ENCODE data around the gene YTHDF2. TPM values are rescaled to one million over a fixed set of nuclear protein-coding genes. Genes with fewer than 3 reads are reported as not detected.

Gene YTHDF2
- total and polyA plus RNA-seq, 8 donors, result 17.3 to 40.6 (median 23.6) TPM

DNA sequence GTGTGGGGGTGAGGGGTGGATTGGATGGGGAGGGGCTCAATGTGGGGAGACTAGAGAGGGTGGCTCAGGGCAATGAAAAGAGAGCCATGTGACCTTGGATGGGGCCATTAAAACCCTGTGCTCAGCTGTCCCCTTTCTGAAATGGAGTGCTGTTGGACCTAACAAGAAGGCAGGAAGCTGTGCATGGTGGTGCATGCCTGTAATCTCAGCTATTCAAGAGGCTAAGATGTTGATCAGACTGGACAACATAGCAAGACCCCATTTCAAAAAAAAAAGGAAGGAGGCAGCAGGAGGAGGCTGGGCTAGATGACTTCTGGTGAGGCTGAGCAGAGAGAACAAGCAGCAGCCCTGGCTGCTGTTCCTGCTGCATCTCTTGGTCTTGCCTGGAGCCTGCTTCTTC lies 82.3 kb downstream of the YTHDF2 start:
- Histone ChIP-seq H3K4me1 (no peaks in the 10 kb centered on the region), H3K27ac (no peak overlapping the region), H3K36me3 (no peaks in the 10 kb centered on the region), H3K4me3 (no peak overlapping the region), H3K9me3 (no peaks in the 10 kb centered on the region), H3K27me3 (peaks cover 0 to 4% (median 0%) of the 10 kb centered on the region in 4 donors)
- ATAC-seq (no peak), FAIRE-seq (no peak), DNase-seq (no peak)
- TF ChIP-seq, protein P1, sequence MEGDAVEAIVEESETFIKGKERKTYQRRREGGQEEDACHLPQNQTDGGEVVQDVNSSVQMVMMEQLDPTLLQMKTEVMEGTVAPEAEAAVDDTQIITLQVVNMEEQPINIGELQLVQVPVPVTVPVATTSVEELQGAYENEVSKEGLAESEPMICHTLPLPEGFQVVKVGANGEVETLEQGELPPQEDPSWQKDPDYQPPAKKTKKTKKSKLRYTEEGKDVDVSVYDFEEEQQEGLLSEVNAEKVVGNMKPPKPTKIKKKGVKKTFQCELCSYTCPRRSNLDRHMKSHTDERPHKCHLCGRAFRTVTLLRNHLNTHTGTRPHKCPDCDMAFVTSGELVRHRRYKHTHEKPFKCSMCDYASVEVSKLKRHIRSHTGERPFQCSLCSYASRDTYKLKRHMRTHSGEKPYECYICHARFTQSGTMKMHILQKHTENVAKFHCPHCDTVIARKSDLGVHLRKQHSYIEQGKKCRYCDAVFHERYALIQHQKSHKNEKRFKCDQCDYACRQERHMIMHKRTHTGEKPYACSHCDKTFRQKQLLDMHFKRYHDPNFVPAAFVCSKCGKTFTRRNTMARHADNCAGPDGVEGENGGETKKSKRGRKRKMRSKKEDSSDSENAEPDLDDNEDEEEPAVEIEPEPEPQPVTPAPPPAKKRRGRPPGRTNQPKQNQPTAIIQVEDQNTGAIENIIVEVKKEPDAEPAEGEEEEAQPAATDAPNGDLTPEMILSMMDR (IDR thresholded peaks at IDR 0.05), result no peak
- intact Hi-C loops (cut with DNase I), result no loop called here

Other genes with a start within 250 kb of the YTHDF2 start
- 10 to 100 TPM in 4 of 6 donors, 1 to 10 TPM in 2; 5.4 to 18.5 (median 12.8) TPM for gene RCC1, start 230.9 kb upstream of the YTHDF2 start, total RNA-seq
- gene RCC1, start 230.9 kb upstream of the YTHDF2 start, polyA plus RNA-seq, result 10 to 100 TPM in 1 of 2 donors, 1 to 10 TPM in 1; 8.7 to 11.4 TPM
- 10 to 100 TPM in 3 of 6 donors, 1 to 10 TPM in 3; 5.5 to 12.2 (median 9.6) TPM for gene TRNAU1AP, start 183.9 kb upstream of the YTHDF2 start, total RNA-seq
- 10 to 100 TPM; 16.9 to 17.8 TPM for gene TRNAU1AP, start 183.9 kb upstream of the YTHDF2 start, polyA plus RNA-seq
- 1 to 10 TPM in 2 of 6 donors, under 1 TPM in 4; 0.14 to 3.0 (median 0.53) TPM for gene RAB42, start 144.7 kb upstream of the YTHDF2 start, total RNA-seq
- gene RAB42, start 144.7 kb upstream of the YTHDF2 start, polyA plus RNA-seq, result under 1 TPM; 0.16 to 0.72 TPM
- 10 to 100 TPM in 3 of 6 donors, 1 to 10 TPM in 3; 7.5 to 13.2 (median 9.7) TPM for gene TAF12, start 93.9 kb upstream of the YTHDF2 start, total RNA-seq
- gene TAF12, start 93.9 kb upstream of the YTHDF2 start, polyA plus RNA-seq, result 10 to 100 TPM; 10.7 to 12.7 TPM
- gene RNU11, start 88.3 kb upstream of the YTHDF2 start, total RNA-seq, result not detected
- gene RNU11, start 88.3 kb upstream of the YTHDF2 start, polyA plus RNA-seq, result not detected
- gene GMEB1, start 68.2 kb upstream of the YTHDF2 start, total RNA-seq, result 1 to 10 TPM; 3.6 to 7.7 (median 5.0) TPM
- gene GMEB1, start 68.2 kb upstream of the YTHDF2 start, polyA plus RNA-seq, result 1 to 10 TPM; 2.2 TPM
- under 1 TPM; 0.03 to 0.76 (median 0.21) TPM for gene OPRD1, start 75.2 kb downstream of the YTHDF2 start, total RNA-seq
- under 1 TPM; 0.15 to 0.70 TPM for gene OPRD1, start 75.2 kb downstream of the YTHDF2 start, polyA plus RNA-seq
- 10 to 100 TPM; 19.3 to 39.8 (median 26.3) TPM for gene EPB41, start 177.6 kb downstream of the YTHDF2 start, total RNA-seq
- 10 to 100 TPM in 1 of 2 donors, 1 to 10 TPM in 1; 9.1 to 12.3 TPM for gene EPB41, start 177.6 kb downstream of the YTHDF2 start, polyA plus RNA-seq